HepG2 (cell line): Measurements from ENCODE around the gene KAZN. TPM values are rescaled to one million over a fixed set of nuclear protein-coding genes. Genes with fewer than 3 reads are reported as not detected.

Source experiments
- BCL6 ChIP-seq: IDR thresholded peaks from 2 replicates; pipeline ENCODE4 v1.6.1; 2016; ENCODE audit warnings: missing genetic modification reagents, missing compliant biosample characterization
- BCLAF1 ChIP-seq: fragments of 450-650 bp; IDR thresholded peaks from 2 replicates; pipeline ENCODE4 v1.6.1; 2017; ENCODE audit warnings: mild to moderate bottlenecking
- CREB3 ChIP-seq: sonication (generic); formaldehyde crosslinking; IDR thresholded peaks from 2 replicates; pipeline ENCODE4 v1.5.0; 2020; ENCODE audit warnings: missing genetic modification reagents
- GABPB1 ChIP-seq: IDR thresholded peaks from 2 replicates; pipeline ENCODE4 v1.6.1; 2016; ENCODE audit warnings: mild to moderate bottlenecking, missing genetic modification reagents, moderate library complexity, missing compliant biosample characterization
- IKZF5 ChIP-seq: IDR thresholded peaks from 2 replicates; pipeline ENCODE4 v1.6.1; 2018; ENCODE audit warnings: missing genetic modification reagents, mild to moderate bottlenecking, missing compliant biosample characterization
- JUNB ChIP-seq: sonication (generic); formaldehyde crosslinking; IDR thresholded peaks from 2 replicates; pipeline ENCODE4 v1.8.0; 2022; ENCODE audit warnings: missing genetic modification reagents, mild to moderate bottlenecking, borderline replicate concordance
- NFRKB ChIP-seq: fragments of 450-650 bp; IDR thresholded peaks from 2 replicates; pipeline ENCODE4 v1.6.1; 2017
- NKX3-1 ChIP-seq: sonication (generic); formaldehyde crosslinking; IDR thresholded peaks from 2 replicates; pipeline ENCODE4 v1.5.0; 2020; ENCODE audit warnings: missing genetic modification reagents
- NPAS2 ChIP-seq: sonication (generic); formaldehyde crosslinking; IDR thresholded peaks from 2 replicates; pipeline ENCODE4 v1.8.0; 2022; ENCODE audit warnings: mild to moderate bottlenecking, missing genetic modification reagents, borderline replicate concordance
- ZFP91 ChIP-seq: sonication (generic); formaldehyde crosslinking; IDR thresholded peaks from 2 replicates; pipeline ENCODE4 v1.9.0; 2022; ENCODE audit warnings: missing genetic modification reagents, mild to moderate bottlenecking, borderline replicate concordance
- ZNF207 ChIP-seq: fragments of 450-650 bp; IDR thresholded peaks from 2 replicates; pipeline ENCODE4 v1.6.1; 2016; ENCODE audit warnings: antibody characterized with exemption, borderline replicate concordance
- ZNF232 ChIP-seq: sonication (generic); formaldehyde crosslinking; IDR thresholded peaks from 2 replicates; pipeline ENCODE4 v1.4.0; 2020; ENCODE audit warnings: missing genetic modification reagents, borderline replicate concordance
- ZNF280B ChIP-seq: sonication (generic); formaldehyde crosslinking; IDR thresholded peaks from 2 replicates; pipeline ENCODE4 v1.5.0; 2020; ENCODE audit warnings: missing genetic modification reagents, mild to moderate bottlenecking, borderline replicate concordance
- ZNF296 ChIP-seq: sonication (generic); formaldehyde crosslinking; conservative IDR thresholded peaks from 2 replicates; pipeline ENCODE4 v1.5.0; 2020; ENCODE audit warnings: mild to moderate bottlenecking, missing genetic modification reagents
- ZNF484 ChIP-seq: sonication (generic); formaldehyde crosslinking; IDR thresholded peaks from 2 replicates; pipeline ENCODE4 v1.5.1; 2020; ENCODE audit warnings: mild to moderate bottlenecking, low read depth, missing genetic modification reagents, borderline replicate concordance
- ZSCAN20 ChIP-seq: sonication (generic); formaldehyde crosslinking; IDR thresholded peaks from 2 replicates; pipeline ENCODE4 v1.4.0; 2020; ENCODE audit warnings: missing genetic modification reagents, mild to moderate bottlenecking, borderline replicate concordance
- ZXDC ChIP-seq: sonication (generic); formaldehyde crosslinking; IDR thresholded peaks from 2 replicates; pipeline ENCODE4 v1.5.0; 2020; ENCODE audit warnings: mild to moderate bottlenecking, missing genetic modification reagents
- polyA plus RNA-seq, 8 experiments: library from polyadenylated mRNA; depleted of rRNA in 3 of 8; stranded (reverse) in 7 of 8; unstranded in 1 of 8; fragments of >200 nt; fragmentation: Illumina TruSeq in 4 of 8; extraction: Trizol in 4 of 8; gene quantifications; 2 replicates each; pipeline versions ENCODE4 v1.2.1 to v1.2.3, GENCODE V29; 2011 to 2016; ENCODE audit warnings: low read depth in 4 of 8, missing spikeins in 1 of 8, mixed read lengths in 1 of 8; ENCODE audit not compliant: insufficient read depth in 1 of 8
- total RNA-seq, 5 experiments: library from RNA; depleted of rRNA; stranded (reverse); fragments of >200 nt; fragmentation: Illumina TruSeq; extraction: Trizol; gene quantifications; 2 replicates each; pipeline ENCODE4 v1.2.3, GENCODE V29; 2016; ENCODE audit warnings: low read depth in 1 of 5

KAZN gene
- total and polyA plus RNA-seq, 2 of the 13 experiments (the other 11 are each of a cell fraction or from before 2014, with no cell fraction given): 10.4 to 13.5 TPM

GRCh38 chr1:15152318-15153183, 554.1 kb downstream of the KAZN start (continued):
- TF ChIP-seq ZNF280B (no peak), ZNF484 (CRISPR knock-in tag) (no peak), JUNB (CRISPR knock-in tag) (no peak), BCL6 (peak; percentile 90), ZSCAN20 (CRISPR knock-in tag) (0 out of 2 replicates have a peak, but pooled peaks have one; percentile 59), NPAS2 (CRISPR knock-in tag) (no peak), NKX3-1 (no peak), GABPB1 (CRISPR knock-in tag) (peak; percentile 41), ZNF207 (no peak), ZXDC (CRISPR knock-in tag) (no peak), ZFP91 (no peak; the same call in 1 of the 2 replicates), ZNF232 (CRISPR knock-in tag) (no peak; the same call in 1 of the 2 replicates), BCLAF1 (no peak), CREB3 (CRISPR knock-in tag) (peak; percentile 38; the same call in 1 of the 2 replicates), IKZF5 (CRISPR knock-in tag) (peak; percentile 48; the same call in 1 of the 2 replicates), ZNF296 (no peak), NFRKB (no peak)
